ENCODE results near the gene FAM13C. TPM values are rescaled to one million over a fixed set of nuclear protein-coding genes. Genes with fewer than 3 reads are reported as not detected.
A peak's percentile ranks its signal among the peaks of the same experiment; 100 is the strongest.

Gene FAM13C
- total and polyA plus RNA-seq, 12 donors, result 8.9 to 92.8 (median 34.1) TPM

DNA sequence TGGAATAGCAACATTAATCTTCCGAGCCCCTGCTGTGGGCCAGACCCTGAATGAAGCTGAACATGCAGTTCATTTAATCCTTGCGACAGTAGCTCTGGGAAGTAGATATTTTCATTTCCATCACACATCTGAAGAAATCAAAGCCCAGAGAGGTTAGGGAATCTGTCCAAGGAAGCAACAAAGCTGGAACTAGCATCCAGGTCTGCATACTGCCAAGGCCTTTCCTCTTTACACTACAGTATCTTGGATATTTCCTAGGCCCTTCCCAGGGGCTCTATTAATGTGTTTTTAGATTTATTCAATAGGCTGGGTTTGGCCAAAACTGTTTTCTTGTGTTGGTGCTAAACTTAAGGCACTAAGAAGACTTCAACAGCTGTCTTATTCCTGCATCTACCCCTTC, 48.1 kb downstream of the FAM13C start:
- Histone ChIP-seq H3K27ac (no peak overlapping the region), H3K4me1 (replicated peaks in 1 of 2) (peaks cover 0 to 29% of the 10 kb centered on the region in 2 donors), H3K27me3 (no peaks in the 10 kb centered on the region), H3K4me3 (no peak overlapping the region), H3K9me3 (replicated peaks in 1 of 3) (no peaks in the 10 kb centered on the region), H3K36me3 (replicated peaks in 1 of 2) (no peaks in the 10 kb centered on the region)
- 82 to 94% (median 92%) methylated on average over 2 of the region's 2 CpGs for WGBS, 4 donors
- no peak for TF ChIP-seq POLR2A (IDR thresholded peaks at IDR 0.05)
- TF ChIP-seq, protein P1, sequence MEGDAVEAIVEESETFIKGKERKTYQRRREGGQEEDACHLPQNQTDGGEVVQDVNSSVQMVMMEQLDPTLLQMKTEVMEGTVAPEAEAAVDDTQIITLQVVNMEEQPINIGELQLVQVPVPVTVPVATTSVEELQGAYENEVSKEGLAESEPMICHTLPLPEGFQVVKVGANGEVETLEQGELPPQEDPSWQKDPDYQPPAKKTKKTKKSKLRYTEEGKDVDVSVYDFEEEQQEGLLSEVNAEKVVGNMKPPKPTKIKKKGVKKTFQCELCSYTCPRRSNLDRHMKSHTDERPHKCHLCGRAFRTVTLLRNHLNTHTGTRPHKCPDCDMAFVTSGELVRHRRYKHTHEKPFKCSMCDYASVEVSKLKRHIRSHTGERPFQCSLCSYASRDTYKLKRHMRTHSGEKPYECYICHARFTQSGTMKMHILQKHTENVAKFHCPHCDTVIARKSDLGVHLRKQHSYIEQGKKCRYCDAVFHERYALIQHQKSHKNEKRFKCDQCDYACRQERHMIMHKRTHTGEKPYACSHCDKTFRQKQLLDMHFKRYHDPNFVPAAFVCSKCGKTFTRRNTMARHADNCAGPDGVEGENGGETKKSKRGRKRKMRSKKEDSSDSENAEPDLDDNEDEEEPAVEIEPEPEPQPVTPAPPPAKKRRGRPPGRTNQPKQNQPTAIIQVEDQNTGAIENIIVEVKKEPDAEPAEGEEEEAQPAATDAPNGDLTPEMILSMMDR (IDR thresholded peaks at IDR 0.05), result no peak
- intact Hi-C loops (cut with DNase I), result no loop called here
- DNase-seq, result no peak

DNA sequence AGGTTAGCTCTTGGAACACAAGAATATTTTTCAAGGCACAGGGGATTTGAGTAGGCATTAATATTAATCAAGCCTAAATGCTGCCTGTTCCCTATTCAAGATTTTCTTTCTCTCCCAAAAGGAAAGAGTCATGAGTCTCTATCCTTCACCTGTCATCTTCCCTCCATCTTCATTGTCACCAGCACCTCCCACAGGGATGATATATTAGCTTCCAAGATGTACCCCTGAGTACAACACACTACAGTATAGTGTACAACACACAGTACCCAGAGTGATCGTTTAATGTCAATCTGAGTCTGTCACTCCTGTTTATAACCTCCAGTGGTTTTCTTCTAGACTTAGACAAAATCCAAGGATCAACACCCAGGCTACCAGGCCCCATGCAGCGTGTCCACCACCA, 50.1 kb downstream of the FAM13C start:
- TF ChIP-seq POLR2A (IDR thresholded peaks at IDR 0.05), result no peak
- TF ChIP-seq, protein P1 (IDR thresholded peaks at IDR 0.05), result no peak
- Histone ChIP-seq H3K36me3 (replicated peaks in 1 of 2) (no peaks in the 10 kb centered on the region), H3K9me3 (replicated peaks in 1 of 3) (no peaks in the 10 kb centered on the region), H3K27me3 (no peaks in the 10 kb centered on the region), H3K4me3 (no peak overlapping the region), H3K4me1 (replicated peaks in 1 of 2) (peaks cover 0 to 20% of the 10 kb centered on the region in 2 donors), H3K27ac (no peak overlapping the region)
- WGBS, 4 donors, result 90 to 100% (median 93%) methylated on average over 2 of the region's 2 CpGs
- DNase-seq, result no peak
- intact Hi-C loops (cut with DNase I), result no loop called here

DNA sequence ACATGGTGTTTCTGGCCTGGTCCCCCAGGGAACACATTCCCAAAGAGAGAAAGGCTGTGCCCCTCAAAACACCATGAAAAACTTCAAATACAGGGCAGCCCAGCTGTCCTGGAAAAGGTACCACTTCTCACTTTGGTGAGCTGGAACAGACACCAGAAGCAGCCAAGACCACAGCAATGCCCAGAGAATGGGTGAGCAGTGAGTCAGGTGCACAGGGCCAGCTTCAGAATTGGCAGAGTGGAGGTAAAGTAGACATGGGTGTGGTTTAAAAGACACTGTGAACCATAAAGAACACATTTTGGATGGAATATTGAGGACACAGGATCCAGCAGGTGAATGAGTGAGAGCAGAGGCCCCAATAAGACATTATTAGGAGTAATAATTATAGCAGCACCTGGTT, 51.3 kb downstream of the FAM13C start:
- no peaks in the 10 kb centered on the region for H3K27me3 ChIP-seq
- no peak for DNase-seq
- TF ChIP-seq, protein P1 (IDR thresholded peaks at IDR 0.05), result no peak
- no peak for TF ChIP-seq POLR2A (IDR thresholded peaks at IDR 0.05)
- peak overlapping the region in 1 of 5 donors; percentile 10 for H3K27ac ChIP-seq
- H3K36me3 ChIP-seq (replicated peaks in 1 of 2), result no peaks in the 10 kb centered on the region
- H3K9me3 ChIP-seq (replicated peaks in 1 of 3), result no peaks in the 10 kb centered on the region
- intact Hi-C loops (cut with DNase I), result no loop called here
- peaks cover 0 to 20% of the 10 kb centered on the region in 2 donors for H3K4me1 ChIP-seq (replicated peaks in 1 of 2)
- H3K4me3 ChIP-seq, result no peak overlapping the region

DNA sequence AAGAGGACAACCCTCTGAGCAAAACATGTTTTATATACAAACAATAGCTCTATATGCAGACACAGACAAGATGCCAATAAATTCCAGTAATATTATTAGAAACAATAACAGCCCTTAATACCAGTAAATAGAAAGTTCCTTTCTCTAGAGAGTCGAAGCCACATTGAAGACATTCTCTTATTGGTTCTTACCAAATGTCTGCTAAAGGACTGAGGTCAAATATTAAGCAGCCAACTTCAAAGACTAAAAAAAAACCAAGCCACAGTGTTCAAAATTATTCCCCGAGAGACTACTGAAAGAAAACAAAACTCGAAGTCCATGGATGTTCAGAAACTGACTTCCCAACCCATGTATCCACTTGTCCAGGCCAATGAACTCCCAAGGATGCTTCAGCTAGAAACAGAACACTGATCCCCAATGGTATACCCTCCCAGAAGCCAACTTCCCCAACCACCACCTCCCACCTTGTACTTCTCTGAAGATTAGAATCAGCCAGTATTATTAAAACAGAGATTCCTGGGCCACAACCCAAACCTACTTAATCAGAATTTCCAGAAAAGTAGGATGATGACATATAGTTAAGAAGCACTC, 51.9 kb downstream of the FAM13C start:
- no peaks in the 10 kb centered on the region for H3K27me3 ChIP-seq
- no peak overlapping the region for H3K4me3 ChIP-seq
- no peak overlapping the region for H3K27ac ChIP-seq
- no peaks in the 10 kb centered on the region for H3K36me3 ChIP-seq (replicated peaks in 1 of 2)
- intact Hi-C loops (cut with DNase I), result no loop called here
- H3K9me3 ChIP-seq (replicated peaks in 1 of 3), result no peaks in the 10 kb centered on the region
- 53 to 66% (median 62%) methylated on average over 3 of the region's 3 CpGs for WGBS, 4 donors
- no peak for TF ChIP-seq POLR2A (IDR thresholded peaks at IDR 0.05)
- TF ChIP-seq, protein P1 (IDR thresholded peaks at IDR 0.05), result no peak
- H3K4me1 ChIP-seq (replicated peaks in 1 of 2), result peaks cover 0 to 17% of the 10 kb centered on the region in 2 donors
- no peak for DNase-seq
